Measurements from ENCODE around the gene CSNK2A1.
A peak's percentile ranks its signal among the peaks of the same experiment; 100 is the strongest.

DNA sequence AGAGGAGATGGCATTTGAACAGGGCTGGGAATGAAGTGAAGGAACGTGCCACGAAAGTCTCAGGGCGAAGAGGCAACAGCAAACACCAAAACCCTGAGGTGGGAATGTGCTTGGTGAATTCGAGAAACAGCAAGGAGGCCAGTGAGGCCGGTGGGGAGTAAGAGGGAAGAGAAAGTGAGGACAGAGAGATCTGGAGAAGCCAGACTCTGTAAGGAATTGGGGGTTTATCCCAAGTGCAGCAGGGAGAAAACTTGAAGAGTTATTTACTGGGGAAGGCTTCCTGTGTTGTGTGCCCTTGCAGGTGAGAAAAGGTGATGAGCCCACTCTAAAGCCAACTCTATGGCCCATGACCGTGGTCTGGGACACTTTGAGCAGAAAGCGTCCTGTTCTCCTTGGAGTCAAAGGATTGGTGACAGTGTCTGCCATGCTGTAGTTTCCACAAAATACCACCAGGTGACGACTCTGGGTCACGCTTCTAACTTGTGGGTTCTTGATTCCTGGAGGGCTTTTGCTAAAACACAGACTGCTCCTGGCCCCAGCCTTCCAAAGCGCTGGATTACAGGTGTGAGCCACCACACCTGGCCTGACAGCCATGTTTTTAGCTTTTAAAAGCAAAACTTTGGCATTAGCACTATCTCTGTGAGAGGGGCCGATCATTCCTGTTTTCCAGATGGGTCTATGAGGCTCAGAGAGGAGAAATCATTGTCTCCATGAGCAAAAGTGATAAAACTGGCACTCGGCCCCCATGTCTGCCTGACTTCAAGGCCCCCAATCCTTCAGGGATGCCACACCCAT lies 18.0 kb upstream of the CSNK2A1 start:
- TF ChIP-seq TAF1 (conservative IDR thresholded peaks at IDR 0.05): no peak
- TF ChIP-seq, protein P1, sequence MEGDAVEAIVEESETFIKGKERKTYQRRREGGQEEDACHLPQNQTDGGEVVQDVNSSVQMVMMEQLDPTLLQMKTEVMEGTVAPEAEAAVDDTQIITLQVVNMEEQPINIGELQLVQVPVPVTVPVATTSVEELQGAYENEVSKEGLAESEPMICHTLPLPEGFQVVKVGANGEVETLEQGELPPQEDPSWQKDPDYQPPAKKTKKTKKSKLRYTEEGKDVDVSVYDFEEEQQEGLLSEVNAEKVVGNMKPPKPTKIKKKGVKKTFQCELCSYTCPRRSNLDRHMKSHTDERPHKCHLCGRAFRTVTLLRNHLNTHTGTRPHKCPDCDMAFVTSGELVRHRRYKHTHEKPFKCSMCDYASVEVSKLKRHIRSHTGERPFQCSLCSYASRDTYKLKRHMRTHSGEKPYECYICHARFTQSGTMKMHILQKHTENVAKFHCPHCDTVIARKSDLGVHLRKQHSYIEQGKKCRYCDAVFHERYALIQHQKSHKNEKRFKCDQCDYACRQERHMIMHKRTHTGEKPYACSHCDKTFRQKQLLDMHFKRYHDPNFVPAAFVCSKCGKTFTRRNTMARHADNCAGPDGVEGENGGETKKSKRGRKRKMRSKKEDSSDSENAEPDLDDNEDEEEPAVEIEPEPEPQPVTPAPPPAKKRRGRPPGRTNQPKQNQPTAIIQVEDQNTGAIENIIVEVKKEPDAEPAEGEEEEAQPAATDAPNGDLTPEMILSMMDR (IDR thresholded peaks at IDR 0.05; ENCODE audit: low read depth, low read length, missing input control): peak; percentile 98
- peak; percentile 94 to 97 for TF ChIP-seq RAD21 (IDR thresholded peaks at IDR 0.05)
- no peak for TF ChIP-seq MAX (IDR thresholded peaks at IDR 0.05)
- TF ChIP-seq, protein P2, sequence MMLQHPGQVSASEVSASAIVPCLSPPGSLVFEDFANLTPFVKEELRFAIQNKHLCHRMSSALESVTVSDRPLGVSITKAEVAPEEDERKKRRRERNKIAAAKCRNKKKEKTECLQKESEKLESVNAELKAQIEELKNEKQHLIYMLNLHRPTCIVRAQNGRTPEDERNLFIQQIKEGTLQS (IDR thresholded peaks at IDR 0.05): no peak
- no peak for TF ChIP-seq EGR1 (IDR thresholded peaks at IDR 0.05; ENCODE audit: low read depth in 2 of 2)
- TF ChIP-seq JUND (IDR thresholded peaks at IDR 0.05): no peak
- TF ChIP-seq YY1 (IDR thresholded peaks at IDR 0.05): no peak
